Cardiac fibroblast (primary cell): ENCODE results near the gene SLC4A4.

Source experiments
- DNase-seq, 2 donors: peaks; one replicate each; pipeline versions ENCODE4 v3.0.0 to v3.0.0-alpha.2; 2010; ENCODE audit warnings: low read depth in 2 of 2
- H3K4me3 ChIP-seq, 2 donors: replicated peaks in 1 of 2; 1 replicate in 1 of 2; 2 replicates in 1 of 2; pipeline ENCODE4 v1.5.1; 2011; ENCODE audit warnings: low read depth in 2 of 2, low read length in 2 of 2, mild to moderate bottlenecking in 2 of 2, moderate library complexity in 1 of 2
- TF ChIP-seq, protein P1 (sequence below): IDR thresholded peaks from one replicate; pipeline ENCODE4 v1.5.1; 2011; ENCODE audit warnings: low read depth, mild to moderate bottlenecking, low read length, inconsistent platforms

SLC4A4 gene

DNA sequence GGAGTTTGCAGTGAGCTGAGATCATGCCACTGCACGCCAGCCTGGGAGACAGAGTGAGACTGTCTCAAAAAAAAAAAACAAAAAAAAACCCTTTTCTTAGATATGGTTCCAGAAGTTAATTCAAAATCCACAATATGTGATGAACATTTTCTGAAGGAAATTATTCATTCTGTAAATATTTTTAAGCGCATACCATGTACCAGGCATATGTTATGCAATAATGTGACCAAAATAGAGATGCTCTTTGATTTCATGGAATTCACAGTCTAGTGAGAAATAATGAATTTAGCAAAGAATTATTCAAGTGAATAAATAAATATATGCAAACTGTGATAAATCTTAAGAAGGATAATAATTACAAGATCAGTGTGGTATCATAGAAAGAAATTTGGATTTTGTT lies 270.3 kb downstream of the SLC4A4 start:
- TF ChIP-seq, protein P1, sequence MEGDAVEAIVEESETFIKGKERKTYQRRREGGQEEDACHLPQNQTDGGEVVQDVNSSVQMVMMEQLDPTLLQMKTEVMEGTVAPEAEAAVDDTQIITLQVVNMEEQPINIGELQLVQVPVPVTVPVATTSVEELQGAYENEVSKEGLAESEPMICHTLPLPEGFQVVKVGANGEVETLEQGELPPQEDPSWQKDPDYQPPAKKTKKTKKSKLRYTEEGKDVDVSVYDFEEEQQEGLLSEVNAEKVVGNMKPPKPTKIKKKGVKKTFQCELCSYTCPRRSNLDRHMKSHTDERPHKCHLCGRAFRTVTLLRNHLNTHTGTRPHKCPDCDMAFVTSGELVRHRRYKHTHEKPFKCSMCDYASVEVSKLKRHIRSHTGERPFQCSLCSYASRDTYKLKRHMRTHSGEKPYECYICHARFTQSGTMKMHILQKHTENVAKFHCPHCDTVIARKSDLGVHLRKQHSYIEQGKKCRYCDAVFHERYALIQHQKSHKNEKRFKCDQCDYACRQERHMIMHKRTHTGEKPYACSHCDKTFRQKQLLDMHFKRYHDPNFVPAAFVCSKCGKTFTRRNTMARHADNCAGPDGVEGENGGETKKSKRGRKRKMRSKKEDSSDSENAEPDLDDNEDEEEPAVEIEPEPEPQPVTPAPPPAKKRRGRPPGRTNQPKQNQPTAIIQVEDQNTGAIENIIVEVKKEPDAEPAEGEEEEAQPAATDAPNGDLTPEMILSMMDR = no peak
- DNase-seq = peak; percentile 19 to 51

DNA sequence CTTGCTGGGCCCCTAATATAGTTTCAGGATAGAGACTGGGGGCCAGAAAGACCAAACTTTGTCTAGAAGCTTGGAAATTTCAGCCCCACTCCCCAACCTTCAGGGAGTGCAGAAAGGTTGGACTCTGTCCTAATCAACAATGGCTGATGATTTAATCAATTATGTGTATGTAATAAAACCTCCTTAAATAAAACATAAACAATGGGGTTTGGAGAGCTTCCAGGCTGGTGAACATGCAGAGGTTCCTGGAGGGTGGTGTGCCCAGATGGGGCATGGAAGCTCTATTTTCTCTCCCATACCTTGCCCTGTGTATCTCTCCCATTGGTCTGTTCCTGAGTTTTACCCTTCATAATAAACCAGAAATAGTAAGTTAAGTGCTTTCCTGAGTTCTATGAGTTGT lies 270.8 kb downstream of the SLC4A4 start:
- DNase-seq = no peak
- TF ChIP-seq, protein P1 = no peak
- H3K4me3 ChIP-seq = no peak overlapping the region

More for the DNA sequence above, 270.3 kb downstream of the SLC4A4 start:
- no peak overlapping the region for H3K4me3 ChIP-seq

DNA sequence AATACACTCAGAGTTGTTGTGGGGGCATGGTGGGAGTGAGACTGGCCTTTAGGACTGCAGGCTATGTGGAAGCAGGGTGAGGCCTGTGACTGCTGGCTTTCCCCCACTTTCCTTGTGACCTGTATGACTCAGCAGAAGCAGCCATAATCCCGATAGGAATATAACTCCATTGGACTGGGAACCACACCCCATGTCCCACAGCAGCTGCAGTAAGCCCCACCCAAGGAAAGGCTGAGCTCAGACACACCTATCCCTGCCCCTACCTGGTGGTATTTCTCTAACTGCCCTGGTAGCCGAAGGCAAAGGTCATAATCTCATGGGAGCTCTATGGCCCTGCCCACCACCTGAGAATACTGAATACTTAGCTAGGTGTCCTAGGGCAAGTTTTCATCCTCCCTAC lies 275.8 kb downstream of the SLC4A4 start:
- TF ChIP-seq, protein P1 = no peak
- DNase-seq = no peak
- no peak overlapping the region for H3K4me3 ChIP-seq

DNA sequence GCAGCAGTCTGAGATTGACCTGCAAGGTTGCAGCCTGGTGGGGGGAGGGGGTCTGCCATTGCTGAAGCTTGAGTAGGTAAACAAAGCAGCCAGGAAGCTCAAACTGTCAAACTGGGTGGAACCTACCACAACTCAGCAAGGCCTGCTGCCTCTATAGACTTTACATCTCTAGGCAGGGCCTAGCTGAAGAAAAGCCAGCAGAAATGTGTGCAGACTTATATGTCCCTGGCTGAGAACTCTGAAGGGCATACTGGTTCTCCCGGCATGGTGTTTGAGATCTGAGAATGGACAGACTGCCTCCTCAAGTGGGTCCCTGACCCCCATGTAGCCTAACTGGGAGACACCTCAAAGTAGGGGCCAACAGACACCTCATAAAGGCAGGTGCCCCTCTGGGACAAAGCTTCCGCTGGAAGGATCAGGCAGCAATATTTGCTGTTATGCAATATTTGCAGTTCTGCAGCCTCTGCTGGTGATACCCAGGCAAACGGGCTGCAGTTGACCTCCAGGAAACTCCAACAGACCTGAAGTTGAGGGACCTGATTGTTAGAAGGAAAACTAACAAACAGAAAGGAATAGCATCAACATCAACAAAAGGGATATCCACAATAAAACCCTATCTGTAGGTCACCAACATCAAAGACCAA lies 277.5 kb downstream of the SLC4A4 start:
- TF ChIP-seq, protein P1 = no peak
- DNase-seq = no peak
- H3K4me3 ChIP-seq = no peak overlapping the region
